ENCODE measurements around the gene ZC3H4.
A peak's percentile ranks its signal among the peaks of the same experiment; 100 is the strongest.
"Not testable (repeated sequence)": the region's sequence is repeated elsewhere in the genome, so short reads cannot be mapped to it uniquely, and the experiment has no call there.

The ZC3H4 gene

DNA sequence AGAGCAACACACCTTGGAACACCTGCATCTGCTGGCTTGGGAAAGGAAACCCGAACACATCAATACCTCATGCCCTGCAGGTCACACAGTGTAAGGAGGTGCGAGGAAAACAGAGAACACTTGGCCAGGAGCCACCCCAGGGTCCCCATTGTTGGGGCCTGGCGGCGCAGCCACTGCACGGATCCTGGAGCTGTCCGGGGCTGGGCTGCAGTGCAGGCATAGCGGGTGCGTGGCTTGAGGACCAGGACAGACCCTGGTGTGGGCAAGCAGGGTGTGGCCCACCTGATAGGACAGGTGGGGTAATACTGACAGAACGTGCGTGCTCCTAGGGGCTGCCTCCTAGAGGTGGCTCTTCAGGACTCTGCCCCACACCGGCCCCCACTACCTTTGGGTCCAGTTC lies 48.3 kb downstream of the ZC3H4 start:
- H2AFZ ChIP-seq (ENCODE audit: low read depth, low read length) = no peak overlapping the region
- H3K4me1 ChIP-seq (ENCODE audit: insufficient read depth, low read length) = no peaks in the 10 kb centered on the region
- H3K36me3 ChIP-seq (ENCODE audit: insufficient read depth, low read length) = peaks cover 60% of the 10 kb centered on the region

DNA sequence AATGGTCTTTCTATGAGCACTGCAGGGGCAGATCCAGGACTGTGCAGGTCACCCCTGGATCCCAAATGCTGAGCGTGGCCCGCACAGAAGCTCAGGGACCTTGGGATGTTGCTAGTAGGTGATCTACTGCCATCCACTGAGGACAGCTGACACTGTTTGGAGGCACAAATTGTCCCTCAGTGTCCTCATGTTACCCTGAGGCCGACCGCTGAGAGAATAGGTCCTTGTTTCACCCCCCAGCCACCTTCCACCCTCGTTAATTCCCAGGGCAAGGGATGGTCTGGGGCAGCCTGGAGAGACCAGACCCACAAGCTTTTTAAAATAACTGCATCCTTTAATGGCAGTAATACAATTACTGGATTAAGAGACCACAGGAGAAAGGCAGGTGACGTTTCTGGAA lies 49.7 kb downstream of the ZC3H4 start:
- Histone ChIP-seq H2AFZ (ENCODE audit: low read depth, low read length) (no peak overlapping the region), H3K9me3 (ENCODE audit: low read length) (no peaks in the 10 kb centered on the region), H3K4me3 (ENCODE audit: low read length) (no peak overlapping the region), H3K36me3 (ENCODE audit: insufficient read depth, low read length) (peaks cover 47% of the 10 kb centered on the region), H3K4me1 (ENCODE audit: insufficient read depth, low read length) (no peaks in the 10 kb centered on the region), H3K27me3 (ENCODE audit: insufficient read depth, low read length) (no peaks in the 10 kb centered on the region)

More for the DNA sequence above, 48.3 kb downstream of the ZC3H4 start:
- no peak overlapping the region for H3K4me3 ChIP-seq (ENCODE audit: low read length)
- no peaks in the 10 kb centered on the region for H3K9me3 ChIP-seq (ENCODE audit: low read length)
- H3K27me3 ChIP-seq (ENCODE audit: insufficient read depth, low read length) = no peaks in the 10 kb centered on the region

DNA sequence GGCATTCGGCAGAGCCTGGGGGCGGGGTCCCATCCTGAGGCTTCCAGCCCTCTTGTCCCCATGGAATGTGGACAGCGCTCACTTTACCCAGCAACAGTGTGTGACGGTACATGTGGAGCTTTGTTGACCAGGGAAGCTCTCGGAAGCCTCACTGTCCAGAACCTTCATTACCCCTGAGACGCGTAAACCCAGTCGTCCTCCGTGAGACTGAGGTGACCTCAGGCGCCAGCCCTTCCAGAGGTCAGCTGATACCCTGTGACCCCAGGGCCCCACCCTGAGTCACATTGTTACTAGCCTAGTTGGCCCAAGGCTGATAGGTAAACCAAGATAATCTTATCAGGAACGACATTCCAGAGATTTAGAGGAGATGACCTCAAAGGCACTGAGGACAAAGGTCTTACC lies 55.0 kb downstream of the ZC3H4 start:
- no peaks in the 10 kb centered on the region for H3K9me3 ChIP-seq (ENCODE audit: low read length)
- no peaks in the 10 kb centered on the region for H3K27me3 ChIP-seq (ENCODE audit: insufficient read depth, low read length)
- no peak overlapping the region for H3K4me3 ChIP-seq (ENCODE audit: low read length)
- H2AFZ ChIP-seq (ENCODE audit: low read depth, low read length) = no peak overlapping the region
- H3K4me1 ChIP-seq (ENCODE audit: insufficient read depth, low read length) = no peaks in the 10 kb centered on the region
- H3K36me3 ChIP-seq (ENCODE audit: insufficient read depth, low read length) = peaks cover 2% of the 10 kb centered on the region

DNA sequence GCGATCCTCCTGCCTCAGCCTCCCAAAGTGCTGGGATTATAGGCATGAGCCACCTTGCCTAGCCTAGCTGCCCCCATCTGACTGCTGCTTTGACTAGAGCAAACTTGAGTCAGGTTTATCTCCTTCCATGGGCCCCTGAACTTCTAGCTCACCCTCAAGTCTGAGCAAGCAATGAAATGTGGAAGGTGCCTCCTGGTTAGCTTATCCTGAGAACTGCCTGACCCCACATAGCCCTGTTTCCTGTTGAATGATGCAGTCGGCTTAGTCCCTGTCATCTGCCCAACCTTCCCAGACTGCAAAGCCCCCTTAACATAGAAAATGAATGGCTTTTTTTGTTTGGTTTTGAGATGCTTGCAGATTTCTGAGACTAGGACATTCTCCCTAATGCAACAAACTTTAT lies 56.2 kb downstream of the ZC3H4 start:
- no peaks in the 10 kb centered on the region for H3K27me3 ChIP-seq (ENCODE audit: insufficient read depth, low read length)
- H2AFZ ChIP-seq (ENCODE audit: low read depth, low read length) = no peak overlapping the region
- no peaks in the 10 kb centered on the region for H3K4me1 ChIP-seq (ENCODE audit: insufficient read depth, low read length)
- H3K4me3 ChIP-seq (ENCODE audit: low read length) = no peak overlapping the region
- H3K36me3 ChIP-seq (ENCODE audit: insufficient read depth, low read length) = no peaks in the 10 kb centered on the region
- H3K9me3 ChIP-seq (ENCODE audit: low read length) = no peaks in the 10 kb centered on the region

DNA sequence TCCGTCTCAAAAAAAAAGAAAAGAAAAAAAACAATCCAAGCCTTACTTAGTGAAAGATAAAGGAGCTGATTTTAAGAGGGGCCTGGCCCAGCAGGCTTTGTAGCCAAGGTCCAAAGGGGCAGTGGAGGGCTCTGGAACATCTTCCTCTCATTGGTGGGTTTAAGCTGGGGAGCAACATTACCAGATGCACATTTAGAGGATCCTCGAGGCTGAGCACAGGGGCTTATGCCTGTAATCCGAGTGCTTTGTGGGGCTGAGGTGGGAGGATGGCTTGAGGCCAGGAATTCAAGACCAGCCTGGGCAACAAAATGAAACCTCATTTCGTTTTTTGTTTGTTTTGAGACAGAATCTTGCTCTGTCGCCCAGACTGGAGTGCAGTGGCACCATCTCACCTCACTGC lies 57.2 kb downstream of the ZC3H4 start:
- Histone ChIP-seq H3K36me3 (ENCODE audit: insufficient read depth, low read length) (no peaks in the 10 kb centered on the region), H3K9me3 (ENCODE audit: low read length) (no peaks in the 10 kb centered on the region), H2AFZ (ENCODE audit: low read depth, low read length) (no peak overlapping the region), H3K27me3 (ENCODE audit: insufficient read depth, low read length) (no peaks in the 10 kb centered on the region), H3K4me3 (ENCODE audit: low read length) (no peak overlapping the region), H3K4me1 (ENCODE audit: insufficient read depth, low read length) (no peaks in the 10 kb centered on the region)

DNA sequence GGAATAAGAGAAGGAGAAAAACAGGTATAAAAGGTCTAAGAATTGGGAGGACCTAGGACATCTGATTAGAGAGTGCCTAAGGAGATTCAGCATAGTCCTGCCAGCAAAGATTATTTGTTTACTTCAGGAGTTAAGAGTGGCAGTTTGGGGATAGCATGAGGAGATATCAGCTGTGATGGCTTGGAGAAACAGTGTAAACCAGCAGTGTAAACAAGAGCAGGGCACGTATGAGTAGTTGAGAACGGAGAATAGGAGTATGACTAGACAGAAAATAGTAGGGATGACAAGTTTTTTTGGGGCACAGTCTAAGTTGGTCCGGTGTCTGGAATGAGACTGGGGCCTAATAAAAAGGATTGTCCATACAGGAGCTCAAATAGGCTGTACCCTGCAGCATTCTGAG lies 63.0 kb downstream of the ZC3H4 start:
- H3K36me3 ChIP-seq (ENCODE audit: insufficient read depth, low read length); H3K4me3 ChIP-seq (ENCODE audit: low read length); H3K4me1 ChIP-seq (ENCODE audit: insufficient read depth, low read length); H3K27me3 ChIP-seq (ENCODE audit: insufficient read depth, low read length); H2AFZ ChIP-seq (ENCODE audit: low read depth, low read length): not testable (repeated sequence)
- H3K9me3 ChIP-seq (ENCODE audit: low read length) = peaks cover 13% of the 10 kb centered on the region

DNA sequence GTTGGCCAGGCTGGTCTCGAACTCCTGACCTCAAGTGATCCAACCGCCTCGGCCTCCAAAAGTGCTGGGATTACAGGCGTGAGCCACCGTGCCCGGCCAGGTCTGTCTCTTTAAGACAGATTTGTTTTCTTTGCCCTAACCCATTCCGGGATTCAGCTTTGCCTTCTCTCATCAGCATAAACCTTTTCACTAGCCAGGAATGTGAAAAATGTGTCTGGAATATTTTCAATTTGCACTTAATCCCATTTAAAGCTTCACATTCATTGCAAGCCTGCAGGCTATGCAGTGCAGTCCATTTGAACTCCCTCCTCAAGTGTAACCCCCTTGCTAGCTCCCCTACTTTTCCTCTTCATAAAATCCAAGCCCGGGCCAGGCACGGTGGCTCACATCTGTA lies 64.3 kb downstream of the ZC3H4 start:
- H3K4me3 ChIP-seq (ENCODE audit: low read length) = no peak overlapping the region
- no peaks in the 10 kb centered on the region for H3K36me3 ChIP-seq (ENCODE audit: insufficient read depth, low read length)

DNA sequence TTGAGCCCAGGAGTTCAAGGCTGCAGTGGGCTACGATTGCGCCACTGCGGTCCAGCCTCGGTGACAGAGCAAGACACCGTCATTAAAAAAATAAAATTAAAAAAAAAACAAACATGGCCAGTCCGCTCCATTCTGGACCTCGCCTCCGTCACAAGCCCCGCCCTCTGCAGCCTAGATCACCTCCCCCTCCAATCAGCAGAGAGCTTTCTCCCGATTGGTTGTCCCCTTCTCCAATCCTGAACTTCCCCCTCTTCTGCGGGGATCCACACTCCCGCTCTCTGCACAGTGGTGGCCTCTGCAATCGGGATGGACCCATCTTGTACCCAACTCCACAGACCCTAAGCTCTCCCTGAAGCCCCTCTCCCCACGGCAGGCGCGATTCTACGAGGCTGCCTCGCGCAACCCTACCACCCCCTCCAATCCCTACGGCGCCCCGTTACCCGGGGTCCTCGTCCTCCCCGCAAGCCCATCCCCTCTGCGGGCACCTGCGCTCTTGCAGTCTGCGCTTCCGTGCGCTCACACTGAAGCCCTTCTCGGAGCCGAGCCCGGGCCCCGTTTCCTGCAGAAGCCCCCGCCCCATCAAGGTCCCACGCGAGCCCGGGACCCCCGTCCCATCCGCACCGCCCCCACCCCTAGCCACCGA lies 65.7 kb downstream of the ZC3H4 start:
- Histone ChIP-seq H3K36me3 (ENCODE audit: insufficient read depth, low read length) (no peaks in the 10 kb centered on the region), H3K4me3 (ENCODE audit: low read length) (peak overlapping the region; percentile 87), H3K9me3 (ENCODE audit: low read length) (peaks cover 15% of the 10 kb centered on the region), H2AFZ (ENCODE audit: low read depth, low read length) (peak overlapping the region; percentile 79), H3K4me1 (ENCODE audit: insufficient read depth, low read length) (peaks cover 5% of the 10 kb centered on the region), H3K27me3 (ENCODE audit: insufficient read depth, low read length) (no peaks in the 10 kb centered on the region)

More for the DNA sequence above, 64.3 kb downstream of the ZC3H4 start:
- Histone ChIP-seq H2AFZ (ENCODE audit: low read depth, low read length) (no peak overlapping the region), H3K4me1 (ENCODE audit: insufficient read depth, low read length) (peaks cover 5% of the 10 kb centered on the region), H3K9me3 (ENCODE audit: low read length) (peaks cover 15% of the 10 kb centered on the region), H3K27me3 (ENCODE audit: insufficient read depth, low read length) (no peaks in the 10 kb centered on the region)

DNA sequence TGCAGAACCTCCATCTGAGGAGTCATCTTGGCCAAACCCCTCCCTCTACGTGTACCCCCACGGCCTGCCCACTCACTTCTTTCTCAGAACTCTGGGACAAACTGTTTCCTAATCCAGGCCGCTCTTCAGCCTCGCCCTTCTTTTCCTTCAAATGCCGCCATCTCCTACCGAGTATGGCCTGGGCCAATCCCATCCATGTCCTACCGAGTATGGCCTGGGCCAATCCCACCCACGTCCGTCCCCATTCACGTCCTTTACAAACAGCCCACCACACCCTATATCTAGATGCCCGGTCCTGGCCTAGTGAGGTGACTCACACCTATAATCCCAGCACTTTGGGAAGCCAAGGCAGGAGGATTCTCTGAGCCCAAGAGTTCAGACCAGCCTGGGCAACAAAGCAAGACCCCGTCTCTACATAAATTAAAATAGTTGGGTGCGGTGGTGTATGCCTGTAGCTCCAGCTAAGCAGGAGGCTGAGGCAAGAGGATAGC lies 66.3 kb downstream of the ZC3H4 start:
- H3K27me3 ChIP-seq (ENCODE audit: insufficient read depth, low read length) = no peaks in the 10 kb centered on the region
- H3K4me1 ChIP-seq (ENCODE audit: insufficient read depth, low read length) = peaks cover 5% of the 10 kb centered on the region
- H3K9me3 ChIP-seq (ENCODE audit: low read length) = peaks cover 15% of the 10 kb centered on the region
- H2AFZ ChIP-seq (ENCODE audit: low read depth, low read length) = peak overlapping the region; percentile 79
- H3K36me3 ChIP-seq (ENCODE audit: insufficient read depth, low read length) = peaks cover 4% of the 10 kb centered on the region
- peak overlapping the region; percentile 87 for H3K4me3 ChIP-seq (ENCODE audit: low read length)

DNA sequence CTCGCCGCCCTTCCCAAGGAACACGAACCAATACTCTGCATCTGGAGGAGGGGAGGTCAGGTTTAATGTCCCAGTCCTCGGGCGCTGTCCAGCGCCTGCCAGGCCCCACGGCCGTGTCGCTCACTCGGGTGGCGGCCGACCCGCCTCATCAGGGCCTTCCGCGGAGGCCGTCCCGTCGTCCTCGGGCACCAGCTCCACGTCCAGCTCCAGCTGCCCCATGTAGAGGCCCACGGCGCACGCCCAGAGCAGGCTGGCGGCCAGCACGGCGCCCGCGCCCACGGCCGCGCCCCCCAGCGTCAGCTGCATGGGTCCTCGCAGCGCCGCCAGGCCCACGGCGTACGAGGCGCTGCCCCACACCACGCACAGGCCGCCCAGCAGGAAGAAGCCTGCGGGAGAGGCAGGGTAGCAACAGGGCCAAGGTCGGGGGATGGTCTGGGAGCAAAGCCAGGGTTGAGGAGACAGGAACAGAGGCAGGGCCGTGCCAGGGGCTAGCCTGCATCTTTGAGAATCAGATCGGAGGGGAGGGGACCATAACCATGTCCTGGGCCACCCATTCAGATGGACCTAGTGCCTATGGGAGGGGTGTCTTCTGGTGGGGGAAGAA lies 67.6 kb downstream of the ZC3H4 start:
- Histone ChIP-seq H3K36me3 (ENCODE audit: insufficient read depth, low read length) (peaks cover 4% of the 10 kb centered on the region), H2AFZ (ENCODE audit: low read depth, low read length) (no peak overlapping the region), H3K4me1 (ENCODE audit: insufficient read depth, low read length) (peaks cover 5% of the 10 kb centered on the region), H3K4me3 (ENCODE audit: low read length) (no peak overlapping the region), H3K27me3 (ENCODE audit: insufficient read depth, low read length) (no peaks in the 10 kb centered on the region), H3K9me3 (ENCODE audit: low read length) (peaks cover 15% of the 10 kb centered on the region)

DNA sequence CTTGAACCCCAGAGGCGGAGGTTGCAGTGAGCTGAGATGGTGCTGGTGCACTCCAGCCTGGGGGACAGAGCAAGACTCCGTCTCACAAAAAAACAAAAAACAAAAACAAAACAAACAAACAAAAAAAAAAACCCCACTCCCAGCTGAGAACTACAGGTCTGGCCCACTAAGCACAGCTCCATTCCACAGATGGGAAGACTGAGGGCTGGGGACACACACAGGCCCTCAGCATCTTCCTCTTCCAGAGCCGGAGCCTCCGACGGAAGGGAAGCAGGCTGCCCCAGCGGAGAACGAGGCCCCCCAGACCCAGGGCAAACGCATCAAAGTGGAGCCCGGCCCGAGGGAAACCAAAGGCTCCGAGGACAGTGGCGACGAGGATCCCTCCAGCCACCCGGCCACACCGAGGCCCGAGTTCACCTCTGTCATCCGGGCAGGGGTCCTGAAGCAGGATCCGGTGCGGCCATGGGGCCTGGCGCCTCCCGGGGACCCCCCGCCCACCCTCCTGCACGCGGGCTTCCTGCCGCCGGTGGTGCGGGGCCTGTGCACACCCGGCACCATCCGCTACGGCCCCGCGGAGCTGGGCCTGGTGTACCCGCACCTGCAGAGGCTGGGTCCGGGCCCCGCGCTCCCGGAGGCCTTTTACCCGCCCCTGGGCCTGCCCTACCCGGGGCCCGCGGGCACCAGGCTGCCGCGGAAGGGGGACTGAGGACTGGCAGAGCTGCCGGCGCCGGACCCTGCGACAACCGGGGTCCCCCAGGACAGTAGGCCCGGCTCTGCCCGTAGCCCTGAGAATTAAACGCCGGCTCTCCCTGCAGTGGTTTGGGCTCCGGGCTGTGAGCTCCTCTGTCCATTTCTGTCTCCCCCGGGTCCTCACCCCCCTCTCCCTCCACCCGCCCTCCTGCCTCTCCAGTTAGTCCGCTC lies 68.4 kb downstream of the ZC3H4 start:
- H3K27me3 ChIP-seq (ENCODE audit: insufficient read depth, low read length) = no peaks in the 10 kb centered on the region
- peaks cover 15% of the 10 kb centered on the region for H3K9me3 ChIP-seq (ENCODE audit: low read length)
- H3K4me3 ChIP-seq (ENCODE audit: low read length) = no peak overlapping the region

DNA sequence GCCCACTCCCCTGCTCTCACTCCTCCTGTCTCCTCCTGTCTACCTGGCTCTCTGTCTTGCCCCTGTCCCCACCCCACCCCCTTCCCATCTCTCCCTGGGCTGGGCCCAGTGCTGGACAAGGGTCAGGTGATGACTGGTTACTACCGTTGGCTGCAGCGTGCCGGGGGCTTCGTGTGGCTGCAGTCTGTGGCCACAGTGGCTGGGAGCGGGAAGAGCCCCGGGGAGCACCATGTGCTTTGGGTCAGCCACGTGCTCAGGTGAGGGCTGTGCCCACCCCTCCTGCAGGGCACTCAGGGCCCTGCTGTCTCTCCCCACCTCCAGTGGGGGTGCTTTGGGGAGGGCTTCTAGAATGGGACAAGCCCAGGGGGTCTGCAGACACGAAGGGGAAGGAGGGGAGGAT lies 72.7 kb downstream of the ZC3H4 start:
- Histone ChIP-seq H3K27me3 (ENCODE audit: insufficient read depth, low read length) (no peaks in the 10 kb centered on the region), H2AFZ (ENCODE audit: low read depth, low read length) (no peak overlapping the region), H3K9me3 (ENCODE audit: low read length) (peaks cover 4% of the 10 kb centered on the region), H3K4me3 (ENCODE audit: low read length) (no peak overlapping the region), H3K4me1 (ENCODE audit: insufficient read depth, low read length) (no peaks in the 10 kb centered on the region), H3K36me3 (ENCODE audit: insufficient read depth, low read length) (peaks cover 4% of the 10 kb centered on the region)

More for the DNA sequence above, 68.4 kb downstream of the ZC3H4 start:
- H2AFZ ChIP-seq (ENCODE audit: low read depth, low read length) = no peak overlapping the region
- H3K4me1 ChIP-seq (ENCODE audit: insufficient read depth, low read length) = peaks cover 5% of the 10 kb centered on the region
- peaks cover 4% of the 10 kb centered on the region for H3K36me3 ChIP-seq (ENCODE audit: insufficient read depth, low read length)

DNA sequence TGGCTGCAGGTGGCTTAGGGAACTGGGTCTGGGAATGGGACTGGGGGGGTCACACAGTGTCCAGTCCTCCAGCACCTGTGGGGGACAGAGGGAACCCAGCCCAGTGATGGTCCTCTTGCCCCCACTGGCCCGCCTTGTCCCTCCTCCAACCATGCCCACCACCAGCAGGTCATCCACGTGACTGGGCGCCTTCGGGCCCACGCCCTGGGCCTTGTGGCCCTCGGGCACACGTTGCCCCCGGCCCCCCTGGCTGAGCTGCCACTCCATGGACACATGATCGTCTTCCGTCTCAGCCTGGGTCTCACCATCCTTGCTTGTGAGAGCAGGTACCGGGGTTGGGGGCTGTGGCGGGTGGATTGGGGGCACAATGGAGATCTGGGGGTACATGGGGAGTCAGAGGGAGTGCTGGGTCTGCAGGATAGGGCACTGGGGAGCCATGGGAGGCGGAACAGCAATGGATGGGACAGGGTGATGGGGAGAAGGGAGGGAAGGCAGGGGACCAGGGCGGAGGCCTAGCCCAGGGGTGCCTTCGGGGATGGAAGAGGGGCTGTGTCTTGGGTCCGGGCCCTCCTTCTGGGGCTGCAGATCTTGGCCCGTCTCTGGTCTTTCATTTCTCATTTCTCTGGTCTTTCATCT lies 74.2 kb downstream of the ZC3H4 start:
- Histone ChIP-seq H2AFZ (ENCODE audit: low read depth, low read length) (no peak overlapping the region), H3K36me3 (ENCODE audit: insufficient read depth, low read length) (peaks cover 4% of the 10 kb centered on the region), H3K9me3 (ENCODE audit: low read length) (no peaks in the 10 kb centered on the region), H3K27me3 (ENCODE audit: insufficient read depth, low read length) (no peaks in the 10 kb centered on the region), H3K4me1 (ENCODE audit: insufficient read depth, low read length) (peaks cover 6% of the 10 kb centered on the region), H3K4me3 (ENCODE audit: low read length) (no peak overlapping the region)
